HepG2 (cell line): ENCODE measurements around the gene ZDHHC18. TPM values are rescaled to one million over a fixed set of nuclear protein-coding genes. Genes with fewer than 3 reads are reported as not detected.

Source experiments
- CREB1 ChIP-seq, 2 experiments: fragments of 450-650 bp in 1 of 2; IDR thresholded peaks; 2 replicates each; pipeline ENCODE4 v1.6.1; 2016 to 2017; ENCODE audit warnings: control low read depth in 1 of 2, mild to moderate bottlenecking in 1 of 2, missing compliant biosample characterization in 1 of 2, missing genetic modification characterization in 1 of 2
- DNMT1 ChIP-seq: sonication (generic); formaldehyde crosslinking; IDR thresholded peaks from 2 replicates; pipeline ENCODE4 v1.5.1; 2020; ENCODE audit warnings: mild to moderate bottlenecking, missing genetic modification reagents
- GATAD1 ChIP-seq: IDR thresholded peaks from 2 replicates; pipeline ENCODE4 v1.6.1; 2016; ENCODE audit warnings: missing genetic modification reagents, missing compliant biosample characterization
- HNF4G ChIP-seq, 2 experiments: sonication (generic) in 1 of 2; formaldehyde crosslinking in 1 of 2; IDR thresholded peaks; 2 replicates each; pipeline versions ENCODE4 v1.4.0 to v1.6.1; 2011 to 2020; ENCODE audit warnings: borderline replicate concordance in 2 of 2, low read depth in 2 of 2, mild to moderate bottlenecking in 2 of 2, low read length in 1 of 2, missing genetic modification reagents in 1 of 2, moderate library complexity in 1 of 2
- KDM6A ChIP-seq: IDR thresholded peaks from 2 replicates; pipeline ENCODE4 v1.6.1; 2016; ENCODE audit warnings: low read depth
- SIX1 ChIP-seq: sonication (generic); formaldehyde crosslinking; IDR thresholded peaks from 2 replicates; pipeline ENCODE4 v1.4.0; 2020; ENCODE audit warnings: missing genetic modification reagents, borderline replicate concordance
- ZNF569 ChIP-seq: sonication (generic); formaldehyde crosslinking; IDR thresholded peaks from 2 replicates; pipeline ENCODE4 v1.5.0; 2020; ENCODE audit warnings: mild to moderate bottlenecking, missing genetic modification reagents, moderate library complexity, borderline replicate concordance
- ZNF615 ChIP-seq: sonication (generic); formaldehyde crosslinking; IDR thresholded peaks from 2 replicates; pipeline ENCODE4 v1.5.0; 2020; ENCODE audit warnings: mild to moderate bottlenecking, missing genetic modification reagents, borderline replicate concordance
- ZNF816 ChIP-seq: sonication (generic); formaldehyde crosslinking; IDR thresholded peaks from 2 replicates; pipeline ENCODE4 v1.8.0; 2022; ENCODE audit warnings: missing genetic modification reagents, mild to moderate bottlenecking, borderline replicate concordance
- polyA plus RNA-seq, 8 experiments: library from polyadenylated mRNA; depleted of rRNA in 3 of 8; stranded (reverse) in 7 of 8; unstranded in 1 of 8; fragments of >200 nt; fragmentation: Illumina TruSeq in 4 of 8; extraction: Trizol in 4 of 8; gene quantifications; 2 replicates each; pipeline versions ENCODE4 v1.2.1 to v1.2.3, GENCODE V29; 2011 to 2016; ENCODE audit warnings: low read depth in 4 of 8, missing spikeins in 1 of 8, mixed read lengths in 1 of 8; ENCODE audit not compliant: insufficient read depth in 1 of 8
- total RNA-seq, 5 experiments: library from RNA; depleted of rRNA; stranded (reverse); fragments of >200 nt; fragmentation: Illumina TruSeq; extraction: Trizol; gene quantifications; 2 replicates each; pipeline ENCODE4 v1.2.3, GENCODE V29; 2016; ENCODE audit warnings: low read depth in 1 of 5
- TF ChIP-seq, protein P1 (sequence below): sonication (generic); formaldehyde crosslinking; IDR thresholded peaks from 2 replicates; pipeline ENCODE4 v1.4.0; 2020; ENCODE audit warnings: missing genetic modification reagents
- TF ChIP-seq, protein P2 (sequence below): sonication (generic); formaldehyde crosslinking; IDR thresholded peaks from 2 replicates; pipeline ENCODE4 v1.4.0; 2020; ENCODE audit warnings: mild to moderate bottlenecking, low read depth, missing genetic modification reagents
- TF ChIP-seq, protein P3 (sequence below): sonication (generic); formaldehyde crosslinking; IDR thresholded peaks from 2 replicates; pipeline ENCODE4 v1.5.1; 2020; ENCODE audit warnings: mild to moderate bottlenecking, missing genetic modification reagents, moderate library complexity
- TF ChIP-seq, protein P4 (sequence below): sonication (generic); formaldehyde crosslinking; IDR thresholded peaks from 2 replicates; pipeline ENCODE4 v1.4.0; 2020; ENCODE audit warnings: mild to moderate bottlenecking, missing genetic modification reagents
- TF ChIP-seq, protein P5 (sequence below): sonication (generic); formaldehyde crosslinking; IDR thresholded peaks from 2 replicates; pipeline ENCODE4 v1.5.0; 2020; ENCODE audit warnings: mild to moderate bottlenecking, low read depth, missing genetic modification reagents, borderline replicate concordance

The ZDHHC18 gene
- total and polyA plus RNA-seq, 2 of the 13 experiments (the other 11 are each of a cell fraction or from before 2014, with no cell fraction given), result 13.2 to 35.3 TPM

DNA sequence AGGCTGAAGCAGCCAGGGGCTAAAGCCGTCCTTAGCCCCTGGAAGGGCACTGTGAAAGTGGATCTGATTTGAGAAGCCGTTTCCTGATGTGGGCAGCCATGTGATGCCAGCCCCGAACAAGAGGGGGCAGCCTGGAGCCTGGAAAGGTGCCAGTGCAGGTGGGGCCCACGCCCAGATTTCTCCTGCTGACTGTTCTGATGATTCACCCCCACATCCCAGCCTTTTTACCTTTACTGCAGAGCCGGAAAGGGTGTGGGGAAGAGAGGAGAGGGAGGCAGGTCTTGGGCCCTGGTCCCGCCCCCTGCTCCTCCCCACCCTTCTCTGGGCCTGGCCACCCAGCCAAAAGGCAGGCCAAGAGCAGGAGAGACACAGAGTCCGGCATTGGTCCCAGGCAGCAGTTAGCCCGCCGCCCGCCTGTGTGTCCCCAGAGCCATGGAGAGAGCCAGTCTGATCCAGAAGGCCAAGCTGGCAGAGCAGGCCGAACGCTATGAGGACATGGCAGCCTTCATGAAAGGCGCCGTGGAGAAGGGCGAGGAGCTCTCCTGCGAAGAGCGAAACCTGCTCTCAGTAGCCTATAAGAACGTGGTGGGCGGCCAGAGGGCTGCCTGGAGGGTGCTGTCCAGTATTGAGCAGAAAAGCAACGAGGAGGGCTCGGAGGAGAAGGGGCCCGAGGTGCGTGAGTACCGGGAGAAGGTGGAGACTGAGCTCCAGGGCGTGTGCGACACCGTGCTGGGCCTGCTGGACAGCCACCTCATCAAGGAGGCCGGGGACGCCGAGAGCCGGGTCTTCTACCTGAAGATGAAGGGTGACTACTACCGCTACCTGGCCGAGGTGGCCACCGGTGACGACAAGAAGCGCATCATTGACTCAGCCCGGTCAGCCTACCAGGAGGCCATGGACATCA is 36.5 kb downstream of the ZDHHC18 start, which contains the start of gene SFN (continued):
- TF ChIP-seq, protein P1, sequence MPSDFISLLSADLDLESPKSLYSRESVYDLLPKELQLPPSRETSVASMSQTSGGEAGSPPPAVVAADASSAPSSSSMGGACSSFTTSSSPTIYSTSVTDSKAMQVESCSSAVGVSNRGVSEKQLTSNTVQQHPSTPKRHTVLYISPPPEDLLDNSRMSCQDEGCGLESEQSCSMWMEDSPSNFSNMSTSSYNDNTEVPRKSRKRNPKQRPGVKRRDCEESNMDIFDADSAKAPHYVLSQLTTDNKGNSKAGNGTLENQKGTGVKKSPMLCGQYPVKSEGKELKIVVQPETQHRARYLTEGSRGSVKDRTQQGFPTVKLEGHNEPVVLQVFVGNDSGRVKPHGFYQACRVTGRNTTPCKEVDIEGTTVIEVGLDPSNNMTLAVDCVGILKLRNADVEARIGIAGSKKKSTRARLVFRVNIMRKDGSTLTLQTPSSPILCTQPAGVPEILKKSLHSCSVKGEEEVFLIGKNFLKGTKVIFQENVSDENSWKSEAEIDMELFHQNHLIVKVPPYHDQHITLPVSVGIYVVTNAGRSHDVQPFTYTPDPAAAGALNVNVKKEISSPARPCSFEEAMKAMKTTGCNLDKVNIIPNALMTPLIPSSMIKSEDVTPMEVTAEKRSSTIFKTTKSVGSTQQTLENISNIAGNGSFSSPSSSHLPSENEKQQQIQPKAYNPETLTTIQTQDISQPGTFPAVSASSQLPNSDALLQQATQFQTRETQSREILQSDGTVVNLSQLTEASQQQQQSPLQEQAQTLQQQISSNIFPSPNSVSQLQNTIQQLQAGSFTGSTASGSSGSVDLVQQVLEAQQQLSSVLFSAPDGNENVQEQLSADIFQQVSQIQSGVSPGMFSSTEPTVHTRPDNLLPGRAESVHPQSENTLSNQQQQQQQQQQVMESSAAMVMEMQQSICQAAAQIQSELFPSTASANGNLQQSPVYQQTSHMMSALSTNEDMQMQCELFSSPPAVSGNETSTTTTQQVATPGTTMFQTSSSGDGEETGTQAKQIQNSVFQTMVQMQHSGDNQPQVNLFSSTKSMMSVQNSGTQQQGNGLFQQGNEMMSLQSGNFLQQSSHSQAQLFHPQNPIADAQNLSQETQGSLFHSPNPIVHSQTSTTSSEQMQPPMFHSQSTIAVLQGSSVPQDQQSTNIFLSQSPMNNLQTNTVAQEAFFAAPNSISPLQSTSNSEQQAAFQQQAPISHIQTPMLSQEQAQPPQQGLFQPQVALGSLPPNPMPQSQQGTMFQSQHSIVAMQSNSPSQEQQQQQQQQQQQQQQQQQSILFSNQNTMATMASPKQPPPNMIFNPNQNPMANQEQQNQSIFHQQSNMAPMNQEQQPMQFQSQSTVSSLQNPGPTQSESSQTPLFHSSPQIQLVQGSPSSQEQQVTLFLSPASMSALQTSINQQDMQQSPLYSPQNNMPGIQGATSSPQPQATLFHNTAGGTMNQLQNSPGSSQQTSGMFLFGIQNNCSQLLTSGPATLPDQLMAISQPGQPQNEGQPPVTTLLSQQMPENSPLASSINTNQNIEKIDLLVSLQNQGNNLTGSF (CRISPR knock-in tag), result no peak
- TF ChIP-seq ZNF569 (CRISPR knock-in tag), result no peak
- TF ChIP-seq, protein P2, sequence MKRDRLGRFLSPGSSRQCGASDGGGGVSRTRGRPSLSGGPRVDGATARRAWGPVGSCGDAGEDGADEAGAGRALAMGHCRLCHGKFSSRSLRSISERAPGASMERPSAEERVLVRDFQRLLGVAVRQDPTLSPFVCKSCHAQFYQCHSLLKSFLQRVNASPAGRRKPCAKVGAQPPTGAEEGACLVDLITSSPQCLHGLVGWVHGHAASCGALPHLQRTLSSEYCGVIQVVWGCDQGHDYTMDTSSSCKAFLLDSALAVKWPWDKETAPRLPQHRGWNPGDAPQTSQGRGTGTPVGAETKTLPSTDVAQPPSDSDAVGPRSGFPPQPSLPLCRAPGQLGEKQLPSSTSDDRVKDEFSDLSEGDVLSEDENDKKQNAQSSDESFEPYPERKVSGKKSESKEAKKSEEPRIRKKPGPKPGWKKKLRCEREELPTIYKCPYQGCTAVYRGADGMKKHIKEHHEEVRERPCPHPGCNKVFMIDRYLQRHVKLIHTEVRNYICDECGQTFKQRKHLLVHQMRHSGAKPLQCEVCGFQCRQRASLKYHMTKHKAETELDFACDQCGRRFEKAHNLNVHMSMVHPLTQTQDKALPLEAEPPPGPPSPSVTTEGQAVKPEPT, result 0 out of 2 replicates have a peak, but pooled peaks have one; percentile 27
- no peak for TF ChIP-seq HNF4G (IDR thresholded peaks at IDR 0.05; ENCODE audit: borderline replicate concordance, low read depth, low read length)
- no peak for TF ChIP-seq HNF4G (CRISPR knock-in tag; IDR thresholded peaks at IDR 0.05; ENCODE audit: borderline replicate concordance, low read depth)
- no peak for TF ChIP-seq ZNF615 (CRISPR knock-in tag)
- TF ChIP-seq, protein P3, sequence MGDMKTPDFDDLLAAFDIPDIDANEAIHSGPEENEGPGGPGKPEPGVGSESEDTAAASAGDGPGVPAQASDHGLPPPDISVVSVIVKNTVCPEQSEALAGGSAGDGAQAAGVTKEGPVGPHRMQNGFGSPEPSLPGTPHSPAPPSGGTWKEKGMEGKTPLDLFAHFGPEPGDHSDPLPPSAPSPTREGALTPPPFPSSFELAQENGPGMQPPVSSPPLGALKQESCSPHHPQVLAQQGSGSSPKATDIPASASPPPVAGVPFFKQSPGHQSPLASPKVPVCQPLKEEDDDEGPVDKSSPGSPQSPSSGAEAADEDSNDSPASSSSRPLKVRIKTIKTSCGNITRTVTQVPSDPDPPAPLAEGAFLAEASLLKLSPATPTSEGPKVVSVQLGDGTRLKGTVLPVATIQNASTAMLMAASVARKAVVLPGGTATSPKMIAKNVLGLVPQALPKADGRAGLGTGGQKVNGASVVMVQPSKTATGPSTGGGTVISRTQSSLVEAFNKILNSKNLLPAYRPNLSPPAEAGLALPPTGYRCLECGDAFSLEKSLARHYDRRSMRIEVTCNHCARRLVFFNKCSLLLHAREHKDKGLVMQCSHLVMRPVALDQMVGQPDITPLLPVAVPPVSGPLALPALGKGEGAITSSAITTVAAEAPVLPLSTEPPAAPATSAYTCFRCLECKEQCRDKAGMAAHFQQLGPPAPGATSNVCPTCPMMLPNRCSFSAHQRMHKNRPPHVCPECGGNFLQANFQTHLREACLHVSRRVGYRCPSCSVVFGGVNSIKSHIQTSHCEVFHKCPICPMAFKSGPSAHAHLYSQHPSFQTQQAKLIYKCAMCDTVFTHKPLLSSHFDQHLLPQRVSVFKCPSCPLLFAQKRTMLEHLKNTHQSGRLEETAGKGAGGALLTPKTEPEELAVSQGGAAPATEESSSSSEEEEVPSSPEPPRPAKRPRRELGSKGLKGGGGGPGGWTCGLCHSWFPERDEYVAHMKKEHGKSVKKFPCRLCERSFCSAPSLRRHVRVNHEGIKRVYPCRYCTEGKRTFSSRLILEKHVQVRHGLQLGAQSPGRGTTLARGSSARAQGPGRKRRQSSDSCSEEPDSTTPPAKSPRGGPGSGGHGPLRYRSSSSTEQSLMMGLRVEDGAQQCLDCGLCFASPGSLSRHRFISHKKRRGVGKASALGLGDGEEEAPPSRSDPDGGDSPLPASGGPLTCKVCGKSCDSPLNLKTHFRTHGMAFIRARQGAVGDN (CRISPR knock-in tag), result peak; percentile 83
- TF ChIP-seq ZNF816, result no peak
- TF ChIP-seq, protein P4, sequence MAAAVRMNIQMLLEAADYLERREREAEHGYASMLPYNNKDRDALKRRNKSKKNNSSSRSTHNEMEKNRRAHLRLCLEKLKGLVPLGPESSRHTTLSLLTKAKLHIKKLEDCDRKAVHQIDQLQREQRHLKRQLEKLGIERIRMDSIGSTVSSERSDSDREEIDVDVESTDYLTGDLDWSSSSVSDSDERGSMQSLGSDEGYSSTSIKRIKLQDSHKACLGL, result no peak
- TF ChIP-seq KDM6A (CRISPR knock-in tag), result no peak
- no peak for TF ChIP-seq CREB1 (IDR thresholded peaks at IDR 0.05)
- peak; percentile 73 for TF ChIP-seq CREB1 (CRISPR knock-in tag; IDR thresholded peaks at IDR 0.05)
- peak; percentile 49; the same call in 1 of the 2 replicates for TF ChIP-seq DNMT1 (CRISPR knock-in tag)
- TF ChIP-seq, protein P5, sequence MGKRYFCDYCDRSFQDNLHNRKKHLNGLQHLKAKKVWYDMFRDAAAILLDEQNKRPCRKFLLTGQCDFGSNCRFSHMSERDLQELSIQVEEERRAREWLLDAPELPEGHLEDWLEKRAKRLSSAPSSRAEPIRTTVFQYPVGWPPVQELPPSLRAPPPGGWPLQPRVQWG (CRISPR knock-in tag), result no peak
- no peak for TF ChIP-seq SIX1 (CRISPR knock-in tag)
- TF ChIP-seq GATAD1 (CRISPR knock-in tag), result no peak
